ENCODE measurements around the gene KCNQ4. TPM values are rescaled to one million over a fixed set of nuclear protein-coding genes. Genes with fewer than 3 reads are reported as not detected.

KCNQ4 gene
- total and polyA plus RNA-seq, 2 of the 4 experiments (the other 2 are of a cell fraction), result 0.07 TPM; not detected in 1

- Histone ChIP-seq H3K27ac (ENCODE audit: insufficient read depth, low read length) (no peak overlapping the region), H3K9ac (ENCODE audit: low read depth, low read length) (no peak overlapping the region), H2BK15ac (ENCODE audit: low read depth, low read length) (no peak overlapping the region), H2BK20ac (ENCODE audit: low read depth, low read length) (no peak overlapping the region), H2AFZ (replicated peaks; ENCODE audit: low read length, poor library complexity) (no peak overlapping the region), H3K27me3 (ENCODE audit: control insufficient read depth, insufficient read depth, low read length) (no peaks in the 10 kb centered on the region), H4K20me1 (ENCODE audit: insufficient read depth, low read length) (no peaks in the 10 kb centered on the region; the same call in 1 of the 2 replicates), H3K4ac (ENCODE audit: low read depth, low read length) (no peak overlapping the region), H3K23ac (ENCODE audit: low read depth, low read length) (no peak overlapping the region), H2AK5ac (ENCODE audit: low read depth, low read length) (no peak overlapping the region), H2BK120ac (ENCODE audit: low read depth, low read length) (no peak overlapping the region), H3K36me3 (ENCODE audit: control insufficient read depth, insufficient read depth, low read length) (peaks cover 9% of the 10 kb centered on the region), H3K18ac (ENCODE audit: low read depth, low read length) (no peak overlapping the region), H3K79me1 (ENCODE audit: low read depth in 1 of 2, low read length in 2 of 2) (peaks cover 29 to 34% of the 10 kb centered on the region in 2 experiments), H4K91ac (ENCODE audit: insufficient read depth, low read depth, low read length) (no peak overlapping the region), H4K5ac (ENCODE audit: low read depth, low read length) (no peak overlapping the region), H3K9me3 (ENCODE audit: control insufficient read depth, insufficient read depth, low read length) (no peaks in the 10 kb centered on the region; the same call in 1 of the 2 replicates), H3K9me1 (ENCODE audit: insufficient read depth, low read length) (peaks cover 5% of the 10 kb centered on the region), H3K4me1 (ENCODE audit: control insufficient read depth, insufficient read depth, low read length) (peaks cover 5% of the 10 kb centered on the region), H3K4me3 (ENCODE audit: insufficient read depth, low read depth, low read length) (no peak overlapping the region), H3K56ac (ENCODE audit: extremely low read depth, insufficient read depth, low read length) (no peak overlapping the region), H2BK5ac (ENCODE audit: low read depth, low read length, poor library complexity, severe bottlenecking) (no peak overlapping the region), H4K8ac (ENCODE audit: low read depth in 2 of 2, low read length in 2 of 2) (no peak overlapping the region), H3K14ac (replicated peaks; ENCODE audit: low read depth, low read length) (no peak overlapping the region), H3K4me2 (ENCODE audit: low read depth, low read length) (no peak overlapping the region), H2AK9ac (replicated peaks; ENCODE audit: low read depth, low read length, poor library complexity) (no peak overlapping the region)
- ChIA-PET CTCF (no interaction called here), POLR2A (ENCODE audit: unreplicated experiment) (no interaction called here)
- intact Hi-C loops (cut with micrococcal nuclease), result no loop called here
- BruUV-seq (replicated peaks), result no TSS peak
- no CpG with 5 or more reads among the region's 6 CpGs for WGBS, 2 experiments (ENCODE audit: extremely low coverage in 2 of 2, insufficient read length in 1 of 2)
- ATAC-seq (ENCODE audit: low read depth), result no peak
- no peak for TF ChIP-seq MXI1 (IDR thresholded peaks at IDR 0.05; ENCODE audit: borderline replicate concordance, low read depth, low read length)
- TF ChIP-seq MAZ (IDR thresholded peaks at IDR 0.05; ENCODE audit: borderline replicate concordance, low read depth, low read length), result no peak
- no peak for TF ChIP-seq RAD21 (IDR thresholded peaks at IDR 0.05; ENCODE audit: low read length)
- TF ChIP-seq SMC3 (IDR thresholded peaks at IDR 0.05; ENCODE audit: low read depth, low read length), result no peak
- TF ChIP-seq FOS (IDR thresholded peaks at IDR 0.05; ENCODE audit: low read depth, low read length), result no peak
- TF ChIP-seq CEBPB (IDR thresholded peaks at IDR 0.05; ENCODE audit: low read depth, low read length), result no peak
- no peak for TF ChIP-seq MAFK (IDR thresholded peaks at IDR 0.05; ENCODE audit: low read depth, low read length)
- TF ChIP-seq RCOR1 (IDR thresholded peaks at IDR 0.05; ENCODE audit: insufficient replicate concordance, low read length), result no peak
- no peak for TF ChIP-seq BHLHE40 (IDR thresholded peaks at IDR 0.05; ENCODE audit: low read depth, low read length)
- TF ChIP-seq ELK1 (IDR thresholded peaks at IDR 0.05; ENCODE audit: borderline replicate concordance, low read depth, low read length), result no peak
- TF ChIP-seq CTCF (conservative IDR thresholded peaks at IDR 0.05; ENCODE audit: low read depth, low read length), result no peak
- TF ChIP-seq POLR2A (IDR thresholded peaks at IDR 0.05; ENCODE audit: low read depth, low read length), result no peak
- no peak for TF ChIP-seq NFE2L2 (IDR thresholded peaks at IDR 0.05; ENCODE audit: low read depth, low read length)
- no peak for TF ChIP-seq CHD1 (IDR thresholded peaks at IDR 0.05; ENCODE audit: low read depth, low read length)
- no peak for TF ChIP-seq USF2 (IDR thresholded peaks at IDR 0.05; ENCODE audit: low read depth, low read length)
- no peak for TF ChIP-seq RFX5 (IDR thresholded peaks at IDR 0.05; ENCODE audit: low read depth, low read length)
- in situ Hi-C loops (cut with MboI; ENCODE audit: low sequenced_read_pairs), result no loop called here
- dilution Hi-C loops (cut with HindIII; ENCODE audit: low sequenced_read_pairs, unreplicated experiment), result no loop called here
- no peak for DNase-seq
These were observed 44.8 kb upstream of the KCNQ4 start for GRCh38 chr1:40738831-40739230.

Measured in IMR-90 (cell line).